ENCODE data around the gene FRMD4B. TPM values are rescaled to one million over a fixed set of nuclear protein-coding genes. Genes with fewer than 3 reads are reported as not detected.

The FRMD4B gene
- total and polyA plus RNA-seq, 10 of the 15 experiments (the other 5 are each of a cell fraction or from before 2014, with no cell fraction given), result 3.9 to 11.4 (median 8.0) TPM

DNA sequence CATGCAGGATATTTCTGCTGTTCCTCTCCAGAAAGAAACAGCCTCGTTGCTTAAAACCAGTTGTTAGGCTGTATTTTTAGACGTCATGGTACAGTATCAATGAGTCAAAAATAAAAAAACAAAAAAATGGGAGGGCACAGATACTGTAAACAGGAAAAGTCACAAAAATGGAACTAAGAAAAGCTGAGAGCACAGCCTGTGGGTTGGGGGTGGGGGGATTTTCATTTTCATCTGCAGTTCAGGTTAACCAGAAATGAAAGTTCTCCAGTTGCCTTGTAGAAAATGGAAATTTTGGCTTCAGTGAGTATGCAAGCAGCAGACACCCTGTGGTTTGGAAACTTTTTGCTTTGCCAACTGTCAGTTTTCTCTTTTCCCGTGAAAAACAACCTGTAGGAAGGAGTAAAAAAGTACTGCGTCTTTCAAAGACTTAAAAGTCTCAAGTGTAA is 59.0 kb downstream of the FRMD4B start (continued):
- TF ChIP-seq MEF2A (IDR thresholded peaks at IDR 0.05; ENCODE audit: insufficient read depth, low read depth, low read length) (peak; percentile 84), RCOR1 (conservative IDR thresholded peaks at IDR 0.05; ENCODE audit: low read depth, low read length) (0 out of 2 replicates have a peak, but pooled peaks have one; percentile 31), POLR2AphosphoS2 (IDR thresholded peaks at IDR 0.05; ENCODE audit: low read depth, low read length) (no peak), PAX5 (IDR thresholded peaks at IDR 0.05; ENCODE audit: borderline replicate concordance, low read depth, low read length) (peak; percentile 73; the same call in 1 of the 2 replicates), BHLHE40 (IDR thresholded peaks at IDR 0.05; ENCODE audit: borderline replicate concordance in 1 of 2, low read depth in 2 of 2, low read length in 1 of 2) (peak; percentile 54 to 81; a peak in 3 of 4 replicates), HSF1 (IDR thresholded peaks at IDR 0.05; ENCODE audit: low read depth, low read length) (no peak), EGR1 (IDR thresholded peaks at IDR 0.05; ENCODE audit: borderline replicate concordance in 1 of 2, low read depth in 2 of 2, low read length in 2 of 2) (peak in 1 of 2 experiments; percentile 35; a peak in 1 of 3 replicates), TCF3 (IDR thresholded peaks at IDR 0.05; ENCODE audit: borderline replicate concordance, insufficient read depth, low read depth, low read length) (no peak), CHD4 (IDR thresholded peaks at IDR 0.05) (no peak), DPF2 (IDR thresholded peaks at IDR 0.05) (peak; percentile 59; the same call in 1 of the 2 replicates), ZNF217 (IDR thresholded peaks at IDR 0.05) (0 out of 2 replicates have a peak, but pooled peaks have one; percentile 42), RBBP5 (conservative IDR thresholded peaks at IDR 0.05) (no peak), WRNIP1 (IDR thresholded peaks at IDR 0.05; ENCODE audit: borderline replicate concordance, low read depth, low read length) (no peak), ZNF24 (IDR thresholded peaks at IDR 0.05) (peak; percentile 68; the same call in 1 of the 2 replicates), ATF7 (IDR thresholded peaks at IDR 0.05; ENCODE audit: low read depth) (peak; percentile 82), E2F4 (IDR thresholded peaks at IDR 0.05; ENCODE audit: low read depth, low read length) (no peak), IKZF2 (IDR thresholded peaks at IDR 0.05) (peak; percentile 97 to 98), FOS (IDR thresholded peaks at IDR 0.05; ENCODE audit: borderline replicate concordance, extremely low read depth, insufficient read length) (no peak), GABPA (IDR thresholded peaks at IDR 0.05; ENCODE audit: low read depth) (no peak), NFYB (IDR thresholded peaks at IDR 0.05; ENCODE audit: insufficient read depth, low read depth, low read length) (no peak), BACH1 (IDR thresholded peaks at IDR 0.05; ENCODE audit: borderline replicate concordance) (no peak), CTCF (IDR thresholded peaks at IDR 0.05 in 2 of 3, conservative IDR thresholded peaks at IDR 0.05 in 1 of 3; ENCODE audit: control insufficient read depth in 2 of 3, extremely low read depth in 1 of 3, insufficient read depth in 1 of 3, low read depth in 3 of 3, low read length in 3 of 3) (no peak), TCF7 (IDR thresholded peaks at IDR 0.05; ENCODE audit: borderline replicate concordance) (0 out of 2 replicates have a peak, but pooled peaks have one; percentile 45), SMAD5 (IDR thresholded peaks at IDR 0.05; ENCODE audit: low read depth) (no peak), TAF1 (IDR thresholded peaks at IDR 0.05; ENCODE audit: borderline replicate concordance, low read depth, low read length) (peak; percentile 43; the same call in 1 of the 2 replicates), MYB (IDR thresholded peaks at IDR 0.05; ENCODE audit: borderline replicate concordance, low read depth, low read length) (peak; percentile 52; the same call in 1 of the 2 replicates), MYC (IDR thresholded peaks at IDR 0.05; ENCODE audit: insufficient read depth, insufficient read length, insufficient replicate concordance, low read length, severe bottlenecking) (no peak), IRF4 (IDR thresholded peaks at IDR 0.05; ENCODE audit: low read depth, low read length) (no peak)
